PC-9 (cell line): ENCODE results near the gene ACACB.

Source experiments
- EZH2 ChIP-seq: fragments of 200-600 bp; sonication (generic); IDR thresholded peaks from 2 replicates; pipeline ENCODE4 v1.8.0; 2017; ENCODE audit warnings: antibody characterized with exemption, low read depth
- TF ChIP-seq, protein P1 (sequence below): fragments of 200-600 bp; sonication (generic); conservative IDR thresholded peaks from 2 replicates; pipeline ENCODE4 v1.6.1; 2017; ENCODE audit warnings: mixed run types, antibody characterized with exemption, mild to moderate bottlenecking, moderate library complexity

DNA sequence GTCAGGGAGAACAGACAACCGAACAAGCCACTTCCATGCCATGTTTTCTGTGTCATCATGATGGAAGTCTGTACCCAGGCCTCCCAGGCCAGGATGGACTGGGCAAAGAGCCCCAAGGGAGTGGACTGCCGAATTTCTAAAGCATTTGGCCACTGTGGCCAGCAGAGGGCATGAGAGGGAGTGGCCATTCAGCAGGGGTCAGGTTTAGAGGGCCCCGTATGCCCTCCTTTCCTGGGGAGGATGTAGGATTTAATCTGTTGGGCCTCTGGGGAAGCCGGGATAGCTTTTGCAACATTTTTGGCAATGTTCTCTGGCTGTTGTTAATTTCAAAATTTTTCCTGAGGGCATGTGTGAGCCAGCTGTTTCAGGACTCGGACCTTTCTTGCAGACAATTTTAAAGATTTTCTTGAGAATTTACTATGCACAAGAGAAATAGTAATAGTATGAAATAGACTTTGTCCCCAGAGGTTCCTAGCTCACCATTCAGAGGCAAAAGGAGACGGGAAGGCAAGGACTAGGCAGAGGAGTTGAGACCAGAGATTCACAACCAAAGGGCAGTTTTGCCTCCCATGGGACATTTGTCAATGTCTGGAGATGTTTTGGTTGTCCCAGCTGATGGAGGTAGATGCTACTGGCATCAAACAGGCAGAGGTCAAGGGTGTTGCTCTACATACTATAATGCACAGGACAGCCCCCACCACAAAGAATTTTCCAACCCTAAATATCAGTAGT lies 18.0 kb downstream of the ACACB start:
- TF ChIP-seq, protein P1, sequence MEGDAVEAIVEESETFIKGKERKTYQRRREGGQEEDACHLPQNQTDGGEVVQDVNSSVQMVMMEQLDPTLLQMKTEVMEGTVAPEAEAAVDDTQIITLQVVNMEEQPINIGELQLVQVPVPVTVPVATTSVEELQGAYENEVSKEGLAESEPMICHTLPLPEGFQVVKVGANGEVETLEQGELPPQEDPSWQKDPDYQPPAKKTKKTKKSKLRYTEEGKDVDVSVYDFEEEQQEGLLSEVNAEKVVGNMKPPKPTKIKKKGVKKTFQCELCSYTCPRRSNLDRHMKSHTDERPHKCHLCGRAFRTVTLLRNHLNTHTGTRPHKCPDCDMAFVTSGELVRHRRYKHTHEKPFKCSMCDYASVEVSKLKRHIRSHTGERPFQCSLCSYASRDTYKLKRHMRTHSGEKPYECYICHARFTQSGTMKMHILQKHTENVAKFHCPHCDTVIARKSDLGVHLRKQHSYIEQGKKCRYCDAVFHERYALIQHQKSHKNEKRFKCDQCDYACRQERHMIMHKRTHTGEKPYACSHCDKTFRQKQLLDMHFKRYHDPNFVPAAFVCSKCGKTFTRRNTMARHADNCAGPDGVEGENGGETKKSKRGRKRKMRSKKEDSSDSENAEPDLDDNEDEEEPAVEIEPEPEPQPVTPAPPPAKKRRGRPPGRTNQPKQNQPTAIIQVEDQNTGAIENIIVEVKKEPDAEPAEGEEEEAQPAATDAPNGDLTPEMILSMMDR, result peak; percentile 74
- no peak for TF ChIP-seq EZH2
